Upper lobe of left lung (tissue), 4 donors: Measurements from ENCODE around the gene COX7B.

ENCODE experiments used
- EP300 ChIP-seq, 4 donors: sonication (generic); formaldehyde crosslinking; IDR thresholded peaks; one replicate each; pipeline ENCODE4 v1.5.1; 2017; ENCODE audit warnings: antibody characterized with exemption in 4 of 4, control low read depth in 2 of 4
- POLR2A ChIP-seq, 4 donors: fragments of 450-650 bp; IDR thresholded peaks; one replicate each; pipeline ENCODE4 v1.5.1; 2016 to 2017; ENCODE audit warnings: antibody characterized with exemption in 4 of 4, mild to moderate bottlenecking in 2 of 4
- POLR2AphosphoS5 ChIP-seq, 2 donors: sonication (generic); formaldehyde crosslinking; IDR thresholded peaks; one replicate each; pipeline ENCODE4 v1.5.1; 2017; ENCODE audit warnings: antibody characterized with exemption in 2 of 2
- TF ChIP-seq, protein P1 (sequence below), 6 experiments: fragments of 450-650 bp in 4 of 6; fragments of 200-600 bp in 2 of 6; sonication (generic) in 2 of 6; IDR thresholded peaks; one replicate each; pipeline ENCODE4 v1.5.1; 2016 to 2019; ENCODE audit warnings: antibody characterized with exemption in 6 of 6

- TF ChIP-seq, protein P1, sequence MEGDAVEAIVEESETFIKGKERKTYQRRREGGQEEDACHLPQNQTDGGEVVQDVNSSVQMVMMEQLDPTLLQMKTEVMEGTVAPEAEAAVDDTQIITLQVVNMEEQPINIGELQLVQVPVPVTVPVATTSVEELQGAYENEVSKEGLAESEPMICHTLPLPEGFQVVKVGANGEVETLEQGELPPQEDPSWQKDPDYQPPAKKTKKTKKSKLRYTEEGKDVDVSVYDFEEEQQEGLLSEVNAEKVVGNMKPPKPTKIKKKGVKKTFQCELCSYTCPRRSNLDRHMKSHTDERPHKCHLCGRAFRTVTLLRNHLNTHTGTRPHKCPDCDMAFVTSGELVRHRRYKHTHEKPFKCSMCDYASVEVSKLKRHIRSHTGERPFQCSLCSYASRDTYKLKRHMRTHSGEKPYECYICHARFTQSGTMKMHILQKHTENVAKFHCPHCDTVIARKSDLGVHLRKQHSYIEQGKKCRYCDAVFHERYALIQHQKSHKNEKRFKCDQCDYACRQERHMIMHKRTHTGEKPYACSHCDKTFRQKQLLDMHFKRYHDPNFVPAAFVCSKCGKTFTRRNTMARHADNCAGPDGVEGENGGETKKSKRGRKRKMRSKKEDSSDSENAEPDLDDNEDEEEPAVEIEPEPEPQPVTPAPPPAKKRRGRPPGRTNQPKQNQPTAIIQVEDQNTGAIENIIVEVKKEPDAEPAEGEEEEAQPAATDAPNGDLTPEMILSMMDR (IDR thresholded peaks at IDR 0.05): no peak
- TF ChIP-seq POLR2A (IDR thresholded peaks at IDR 0.05) (no peak), EP300 (IDR thresholded peaks at IDR 0.05) (no peak), POLR2AphosphoS5 (IDR thresholded peaks at IDR 0.05) (no peak)
Measured at GRCh38 chrX:77936299-77936698, 37.0 kb downstream of the COX7B start.
